ENCODE results near the gene MYCN.

MYCN gene

GRCh38 chr2:15899327-15899612 lies 41.1 kb upstream of the MYCN start:
- no peaks in the 10 kb centered on the region for H3K79me2 ChIP-seq (ENCODE audit: insufficient read depth, low read length)
- H3F3A ChIP-seq (ENCODE audit: insufficient read depth, low read length), result no peaks in the 10 kb centered on the region
- H3K9ac ChIP-seq (ENCODE audit: low read length), result no peak overlapping the region
- TF ChIP-seq EZH2 (IDR thresholded peaks at IDR 0.05; ENCODE audit: borderline replicate concordance, low read length) (no peak), CTCF (IDR thresholded peaks at IDR 0.05; ENCODE audit: low read length) (no peak)
- H3K4me1 ChIP-seq (ENCODE audit: insufficient read depth, low read length, severe bottlenecking), result no peaks in the 10 kb centered on the region
- no peaks in the 10 kb centered on the region for H4K20me1 ChIP-seq (ENCODE audit: insufficient read depth, low read length)
- no peak overlapping the region for H3K4me2 ChIP-seq (ENCODE audit: low read length)
- no peaks in the 10 kb centered on the region for H3K36me3 ChIP-seq (ENCODE audit: insufficient read depth, low read length)
- no peaks in the 10 kb centered on the region for H3K9me2 ChIP-seq (ENCODE audit: low read depth, low read length)
- H3K27me3 ChIP-seq (ENCODE audit: insufficient read depth, low read length), result no peaks in the 10 kb centered on the region
- no peak overlapping the region for H3K27ac ChIP-seq (ENCODE audit: low read depth, low read length, poor library complexity, severe bottlenecking)
- no peak overlapping the region for H2AFZ ChIP-seq (ENCODE audit: low read length)
- peaks cover 4% of the 10 kb centered on the region for H3K9me3 ChIP-seq (ENCODE audit: low read length)
- H3K4me3 ChIP-seq (ENCODE audit: low read depth, low read length, poor library complexity, severe bottlenecking), result no peak overlapping the region

GRCh38 chr2:15899751-15900493 lies 40.4 kb upstream of the MYCN start:
- TF ChIP-seq EZH2 (IDR thresholded peaks at IDR 0.05; ENCODE audit: borderline replicate concordance, low read length) (no peak), CTCF (IDR thresholded peaks at IDR 0.05; ENCODE audit: low read length) (no peak)
- Histone ChIP-seq H2AFZ (ENCODE audit: low read length) (no peak overlapping the region), H3K36me3 (ENCODE audit: insufficient read depth, low read length) (no peaks in the 10 kb centered on the region), H3K4me3 (ENCODE audit: low read depth, low read length, poor library complexity, severe bottlenecking) (no peak overlapping the region), H3K4me1 (ENCODE audit: insufficient read depth, low read length, severe bottlenecking) (no peaks in the 10 kb centered on the region), H4K20me1 (ENCODE audit: insufficient read depth, low read length) (no peaks in the 10 kb centered on the region), H3K9ac (ENCODE audit: low read length) (no peak overlapping the region), H3F3A (ENCODE audit: insufficient read depth, low read length) (no peaks in the 10 kb centered on the region), H3K27ac (ENCODE audit: low read depth, low read length, poor library complexity, severe bottlenecking) (no peak overlapping the region), H3K4me2 (ENCODE audit: low read length) (no peak overlapping the region), H3K9me3 (ENCODE audit: low read length) (peaks cover 4% of the 10 kb centered on the region), H3K79me2 (ENCODE audit: insufficient read depth, low read length) (no peaks in the 10 kb centered on the region), H3K27me3 (ENCODE audit: insufficient read depth, low read length) (no peaks in the 10 kb centered on the region), H3K9me2 (ENCODE audit: low read depth, low read length) (no peaks in the 10 kb centered on the region)

GRCh38 chr2:15901095-15901807 lies 39.1 kb upstream of the MYCN start:
- H3F3A ChIP-seq (ENCODE audit: insufficient read depth, low read length), result no peaks in the 10 kb centered on the region
- H3K9me2 ChIP-seq (ENCODE audit: low read depth, low read length), result no peaks in the 10 kb centered on the region
- H3K4me2 ChIP-seq (ENCODE audit: low read length), result no peak overlapping the region
- peaks cover 4% of the 10 kb centered on the region for H3K9me3 ChIP-seq (ENCODE audit: low read length)
- TF ChIP-seq EZH2 (IDR thresholded peaks at IDR 0.05; ENCODE audit: borderline replicate concordance, low read length), result no peak
- no peak for TF ChIP-seq CTCF (IDR thresholded peaks at IDR 0.05; ENCODE audit: low read length)
- H4K20me1 ChIP-seq (ENCODE audit: insufficient read depth, low read length), result no peaks in the 10 kb centered on the region
- H3K27me3 ChIP-seq (ENCODE audit: insufficient read depth, low read length), result no peaks in the 10 kb centered on the region
- H3K4me1 ChIP-seq (ENCODE audit: insufficient read depth, low read length, severe bottlenecking), result no peaks in the 10 kb centered on the region
- H3K4me3 ChIP-seq (ENCODE audit: low read depth, low read length, poor library complexity, severe bottlenecking), result no peak overlapping the region
- H3K27ac ChIP-seq (ENCODE audit: low read depth, low read length, poor library complexity, severe bottlenecking), result no peak overlapping the region
- no peak overlapping the region for H3K9ac ChIP-seq (ENCODE audit: low read length)
- no peaks in the 10 kb centered on the region for H3K36me3 ChIP-seq (ENCODE audit: insufficient read depth, low read length)
- H2AFZ ChIP-seq (ENCODE audit: low read length), result no peak overlapping the region
- no peaks in the 10 kb centered on the region for H3K79me2 ChIP-seq (ENCODE audit: insufficient read depth, low read length)

Measured in OCI-LY1 (cell line).